Hematopoietic multipotent progenitor cell treated with erythropoietin and hydrocortisone succinate and interleukin-3 and kit ligand, for 17 days (in vitro differentiated cells): ENCODE data around the gene ANKLE2.

Experiments used
- DNase-seq: peaks from one replicate; pipeline ENCODE4 v3.0.0-alpha.2; 2015; ENCODE audit warnings: low spot score

ANKLE2 gene

GRCh38 chr12:132743831-132744230 lies 17.8 kb downstream of the ANKLE2 start:
- no peak for DNase-seq

GRCh38 chr12:132741620-132742019 lies 20.0 kb downstream of the ANKLE2 start:
- no peak for DNase-seq

- DNase-seq: no peak
Measured at GRCh38 chr12:132740652-132741051, 21.0 kb downstream of the ANKLE2 start.

- DNase-seq: no peak
Measured at GRCh38 chr12:132740313-132740646, 21.4 kb downstream of the ANKLE2 start.

GRCh38 chr12:132739600-132740312 lies 21.9 kb downstream of the ANKLE2 start:
- DNase-seq: no peak

GRCh38 chr12:132736913-132737312 lies 24.7 kb downstream of the ANKLE2 start:
- no peak for DNase-seq

DNA sequence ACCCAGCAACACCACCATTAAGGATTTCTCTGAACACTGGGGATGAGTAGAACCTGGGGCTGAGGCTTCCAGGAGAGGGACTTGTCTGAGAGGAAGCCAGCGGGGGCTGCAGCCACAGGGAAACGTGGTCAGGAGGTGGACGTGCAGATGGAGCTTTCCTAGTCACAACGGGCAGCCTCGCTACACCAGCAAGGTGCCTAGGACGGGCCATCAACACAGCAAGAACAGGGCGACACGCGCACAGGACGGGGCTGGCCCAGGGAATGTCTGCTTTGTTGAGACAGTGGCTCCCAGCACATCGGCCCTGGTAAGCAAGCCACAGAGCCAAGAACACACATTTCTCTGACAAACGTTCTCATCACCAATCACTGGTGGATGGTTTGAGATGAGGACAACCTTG lies 25.3 kb downstream of the ANKLE2 start:
- DNase-seq: no peak

- DNase-seq: no peak
Measured at GRCh38 chr12:132735496-132735895, 26.1 kb downstream of the ANKLE2 start.

GRCh38 chr12:132734206-132734605 lies 27.4 kb downstream of the ANKLE2 start:
- DNase-seq: no peak

- no peak for DNase-seq
Measured at GRCh38 chr12:132731574-132731973, 30.1 kb downstream of the ANKLE2 start.

DNA sequence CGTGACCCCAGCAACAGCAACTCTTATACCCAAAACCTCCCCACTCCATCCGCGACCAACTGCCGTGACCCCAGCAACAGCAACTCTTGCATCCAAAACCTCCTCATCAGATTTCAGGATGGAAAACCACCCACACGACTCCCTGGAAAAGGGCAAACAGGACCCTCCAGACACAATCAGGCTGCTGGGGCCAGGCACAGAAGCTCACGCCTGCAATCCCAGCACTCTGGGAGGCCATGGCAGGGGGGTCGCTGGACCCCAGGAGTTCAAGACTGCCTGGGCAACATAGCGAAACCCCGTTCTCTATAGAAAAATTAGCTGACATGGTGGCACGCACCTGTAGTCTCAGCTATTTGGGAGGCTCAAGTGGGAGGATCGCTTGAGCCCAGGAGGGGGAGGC lies 31.3 kb downstream of the ANKLE2 start:
- DNase-seq: no peak

- no peak for DNase-seq
Measured at GRCh38 chr12:132729541-132730320, 31.9 kb downstream of the ANKLE2 start.

DNA sequence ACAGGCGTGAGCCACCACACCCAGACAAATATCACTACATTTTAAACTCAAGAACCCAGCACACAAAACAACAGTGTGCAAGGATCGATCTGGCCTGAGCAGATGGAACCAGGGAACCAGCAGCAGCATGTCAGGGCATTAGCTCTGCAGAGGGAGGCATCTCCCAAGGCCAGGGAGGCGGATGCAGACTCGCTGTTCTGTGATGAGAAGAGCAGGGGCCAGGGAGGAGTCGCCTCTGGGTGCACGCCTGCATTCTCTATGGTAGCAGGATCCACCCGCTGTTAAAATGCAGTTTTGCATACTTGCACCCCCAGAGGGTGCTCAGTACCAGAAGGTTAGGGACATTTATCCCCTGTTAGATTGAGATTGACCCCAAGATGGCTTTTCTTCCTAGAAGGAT lies 33.1 kb downstream of the ANKLE2 start:
- no peak for DNase-seq

- no peak for DNase-seq
Measured at GRCh38 chr12:132727091-132727794, 34.4 kb downstream of the ANKLE2 start.

- no peak for DNase-seq
Measured at GRCh38 chr12:132726386-132726785, 35.2 kb downstream of the ANKLE2 start.

- no peak for DNase-seq
Measured at GRCh38 chr12:132724506-132725241, 37.0 kb downstream of the ANKLE2 start.

- DNase-seq: no peak
Measured at GRCh38 chr12:132723764-132724140, 37.9 kb downstream of the ANKLE2 start.

- no peak for DNase-seq
Measured at GRCh38 chr12:132723015-132723763, 38.4 kb downstream of the ANKLE2 start.

DNA sequence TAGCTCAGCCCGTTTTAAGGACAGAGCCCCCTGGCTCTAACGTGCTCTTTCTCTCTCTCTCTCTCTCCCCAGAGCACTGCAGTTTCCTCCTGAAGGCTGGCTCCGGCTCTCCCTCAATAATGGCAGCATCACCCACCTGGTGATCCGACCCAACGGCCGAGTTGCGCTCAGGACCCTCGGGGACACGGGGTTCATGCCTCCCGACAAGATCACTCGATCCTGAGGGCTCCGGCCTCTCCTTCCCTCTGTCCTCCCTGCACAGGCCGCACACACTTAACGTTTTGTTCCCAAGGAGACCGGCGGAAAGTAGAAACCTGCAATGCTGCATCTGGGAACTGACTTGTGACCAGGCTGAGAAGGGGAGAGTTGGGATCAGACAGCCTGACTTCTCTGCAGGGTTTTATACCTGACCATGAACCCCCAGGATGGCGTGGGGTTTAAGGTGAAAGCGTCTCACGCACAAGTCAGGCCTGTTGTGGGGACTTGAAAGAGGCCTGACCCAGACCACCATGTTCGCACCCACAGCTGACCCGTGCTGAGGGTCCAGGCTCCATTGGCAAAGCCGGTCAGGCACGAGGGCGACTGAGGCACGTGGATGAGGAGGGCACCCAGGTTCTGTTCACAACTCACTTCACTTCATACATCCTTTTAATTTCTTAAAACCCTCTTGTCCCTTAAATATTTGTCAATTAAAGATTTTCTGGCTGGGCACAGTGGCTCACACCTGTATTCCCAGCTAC lies 40.9 kb downstream of the ANKLE2 start:
- DNase-seq: no peak

DNA sequence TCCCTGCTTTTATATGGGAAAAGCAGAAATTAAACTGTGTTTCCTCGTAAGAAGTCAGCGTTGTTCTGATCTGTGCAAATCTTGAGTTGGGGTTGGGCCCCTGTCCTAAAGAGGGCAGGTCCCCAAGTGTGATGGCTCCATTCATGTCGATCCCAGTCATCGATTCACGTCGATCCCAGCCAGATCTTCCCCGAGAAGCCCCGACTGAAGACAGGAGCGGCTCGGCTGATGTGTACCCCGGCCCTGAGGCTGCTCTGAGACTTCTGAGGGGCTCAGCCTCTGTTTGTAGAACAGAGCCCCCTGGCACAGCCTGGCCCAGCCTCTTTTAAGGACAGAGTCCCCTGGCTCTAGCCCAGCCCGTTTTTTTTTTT lies 41.7 kb downstream of the ANKLE2 start:
- no peak for DNase-seq
